Erythroblast (primary cell): ENCODE results near the gene ARHGEF7.

Experiments
- GATA1 ChIP-seq: IDR thresholded peaks from 2 replicates; pipeline ENCODE4 v1.6.1; 2011; ENCODE audit warnings: low read depth, mild to moderate bottlenecking, control low read depth, low read length, moderate library complexity
- POLR2A ChIP-seq: IDR thresholded peaks from 2 replicates; pipeline ENCODE4 v1.6.1; 2011; ENCODE audit warnings: mild to moderate bottlenecking, low read length

DNA sequence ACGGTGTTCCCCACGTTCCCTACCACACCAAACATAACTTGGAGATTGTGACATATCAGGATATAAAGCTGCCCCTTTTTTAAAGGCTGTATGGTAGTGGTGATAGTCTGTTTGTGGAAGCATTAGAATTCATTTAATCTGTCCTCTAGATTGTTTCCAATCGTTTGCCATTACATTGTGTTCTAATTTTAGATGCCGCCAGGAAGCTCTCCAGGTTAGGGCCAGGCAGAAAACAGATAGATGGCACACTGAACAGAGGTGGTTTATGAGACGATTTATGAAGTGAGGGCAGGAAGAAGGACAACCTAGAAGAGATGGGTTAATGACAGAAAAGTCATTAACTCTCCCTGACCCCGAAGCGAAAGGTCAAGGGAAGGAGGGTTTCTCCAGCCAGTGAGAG is 30.0 kb downstream of the ARHGEF7 start:
- no peak for TF ChIP-seq POLR2A
- TF ChIP-seq GATA1: no peak
